GM23338 (cell line): ENCODE data around the gene SMIM21. TPM values are rescaled to one million over a fixed set of nuclear protein-coding genes. Genes with fewer than 3 reads are reported as not detected.

Source experiments
- ATAC-seq: fragments of 200-7000 bp; cut with Tn5 transposase; 3 replicates; pipeline ENCODE4 v1.9.1; 2020
- DNase-seq: peaks from one replicate; pipeline ENCODE4 v3.0.0-alpha.2; 2015; ENCODE audit warnings: low spot score
- H2AFZ ChIP-seq: fragments of 200-600 bp; sonication (generic); 2 replicates; pipeline ENCODE4 v1.8.0; 2016; ENCODE audit warnings: antibody characterized with exemption, mild to moderate bottlenecking, moderate library complexity
- H3F3A ChIP-seq: fragments of 200-600 bp; sonication (generic); replicated peaks from 2 replicates; pipeline ENCODE4 v1.8.0; 2017; ENCODE audit warnings: antibody characterized with exemption, mixed run types, low read depth
- H3K27ac ChIP-seq: fragments of 200-600 bp; sonication (generic); 2 replicates; pipeline ENCODE4 v1.6.1; 2016; ENCODE audit warnings: low read depth
- H3K27me3 ChIP-seq: fragments of 200-600 bp; sonication (generic); 2 replicates; pipeline ENCODE4 v1.8.0; 2016; ENCODE audit warnings: mild to moderate bottlenecking, mixed run types, moderate library complexity; ENCODE audit not compliant: insufficient read depth
- H3K36me3 ChIP-seq: fragments of 200-600 bp; sonication (generic); 2 replicates; pipeline ENCODE4 v1.8.0; 2016; ENCODE audit warnings: mild to moderate bottlenecking; ENCODE audit not compliant: insufficient read depth
- H3K4me1 ChIP-seq: fragments of 200-600 bp; sonication (generic); 2 replicates; pipeline ENCODE4 v1.8.0; 2016; ENCODE audit warnings: mild to moderate bottlenecking, moderate library complexity; ENCODE audit not compliant: insufficient read depth
- H3K4me2 ChIP-seq: fragments of 200-600 bp; sonication (generic); 2 replicates; pipeline ENCODE4 v1.7.1; 2017; ENCODE audit warnings: mixed run types
- H3K4me3 ChIP-seq: fragments of 200-600 bp; sonication (generic); 2 replicates; pipeline ENCODE4 v1.6.1; 2016; ENCODE audit warnings: mixed run types
- H3K79me2 ChIP-seq: fragments of 200-600 bp; sonication (generic); replicated peaks from 2 replicates; pipeline ENCODE4 v1.8.0; 2017; ENCODE audit warnings: mild to moderate bottlenecking; ENCODE audit not compliant: insufficient read depth
- H3K9me2 ChIP-seq: fragments of 200-600 bp; sonication (generic); 2 replicates; pipeline ENCODE4 v1.8.0; 2017; ENCODE audit not compliant: insufficient read depth
- H4K20me1 ChIP-seq: fragments of 200-600 bp; sonication (generic); replicated peaks from 2 replicates; pipeline ENCODE4 v1.8.0; 2017; ENCODE audit warnings: mild to moderate bottlenecking; ENCODE audit not compliant: insufficient read depth
- H3K27ac Mint-ChIP-seq: 2 replicates; pipeline ENCODE4 v1.8.0; 2020; ENCODE audit warnings: inconsistent platforms, mild to moderate bottlenecking, moderate library complexity, mixed read lengths
- H3K27me3 Mint-ChIP-seq: 3 replicates; pipeline ENCODE4 v1.8.0; 2022; ENCODE audit warnings: low read depth, mild to moderate bottlenecking, moderate library complexity, mixed read lengths, inconsistent platforms; ENCODE audit not compliant: insufficient read depth, poor library complexity
- H3K36me3 Mint-ChIP-seq: 3 replicates; pipeline ENCODE4 v1.8.0; 2021; ENCODE audit warnings: low read depth, mild to moderate bottlenecking, inconsistent platforms, moderate library complexity, mixed read lengths
- H3K4me1 Mint-ChIP-seq: 3 replicates; pipeline ENCODE4 v1.8.0; 2020; ENCODE audit warnings: mild to moderate bottlenecking, inconsistent platforms, mixed read lengths
- H3K4me3 Mint-ChIP-seq: 3 replicates; pipeline ENCODE4 v1.8.0; 2021; ENCODE audit warnings: moderate library complexity, mild to moderate bottlenecking, inconsistent platforms, mixed read lengths
- H3K9me3 Mint-ChIP-seq: 3 replicates; pipeline ENCODE4 v1.8.0; 2020; ENCODE audit warnings: moderate library complexity, mild to moderate bottlenecking, inconsistent platforms, mixed read lengths
- CREB1 ChIP-seq: fragments of 250-450 bp; sonication (Bioruptor Pico); IDR thresholded peaks from 2 replicates; pipeline ENCODE4 v1.5.0; 2020; ENCODE audit warnings: low read depth, mild to moderate bottlenecking, moderate library complexity
- EZH2 ChIP-seq: fragments of 200-600 bp; sonication (generic); IDR thresholded peaks from one replicate; pipeline ENCODE4 v1.8.0; 2017; ENCODE audit warnings: antibody characterized with exemption, mild to moderate bottlenecking, low read depth; ENCODE audit not compliant: unreplicated experiment
- JUNB ChIP-seq: IDR thresholded peaks from one replicate; pipeline ENCODE4 v1.6.1; 2016; ENCODE audit warnings: antibody characterized with exemption; ENCODE audit not compliant: unreplicated experiment
- POLR2AphosphoS5 ChIP-seq: IDR thresholded peaks from 2 replicates; pipeline ENCODE4 v1.6.1; 2016; ENCODE audit warnings: antibody characterized with exemption, low read depth
- ZNF114 ChIP-seq: fragments of 250-450 bp; sonication (Bioruptor Pico); IDR thresholded peaks from 2 replicates; pipeline ENCODE4 v1.5.0; 2020; ENCODE audit warnings: mild to moderate bottlenecking, moderate library complexity
- ZNF462 ChIP-seq: fragments of 250-450 bp; sonication (Bioruptor Pico); IDR thresholded peaks from 2 replicates; pipeline ENCODE4 v1.5.0; 2020; ENCODE audit warnings: mild to moderate bottlenecking, moderate library complexity
- polyA plus RNA-seq: library from polyadenylated mRNA; unstranded; fragments of >200 nt; fragmentation: Nextera tagmentation; extraction: Ambion mirVana; gene quantifications from 2 replicates; pipeline ENCODE4 v1.2.1, GENCODE V29; 2016
- total RNA-seq: library from RNA; depleted of rRNA; stranded (reverse); fragments of >200 nt; shearing (Covaris generic); gene quantifications from 2 replicates; pipeline ENCODE4 v1.2.3, GENCODE V29; 2014
- TF ChIP-seq, protein P1 (sequence below): IDR thresholded peaks from one replicate; pipeline ENCODE4 v1.6.1; 2018; ENCODE audit warnings: antibody characterized with exemption; ENCODE audit not compliant: unreplicated experiment
- TF ChIP-seq, protein P2 (sequence below), 2 experiments: fragments of 200-600 bp in 1 of 2; sonication (generic) in 1 of 2; conservative IDR thresholded peaks; 2 replicates each; pipeline versions ENCODE4 v1.5.1 to v1.6.1; 2016 to 2017; ENCODE audit warnings: antibody characterized with exemption in 2 of 2, low read depth in 2 of 2, mild to moderate bottlenecking in 2 of 2, moderate library complexity in 1 of 2

SMIM21 gene
- total and polyA plus RNA-seq, 2 experiments from 2014 or later: not detected

- peaks cover 11% of the 10 kb centered on the region; the same call in 2 of the 3 replicates for H3K4me1 Mint-ChIP-seq
- Histone ChIP-seq H4K20me1 (no peaks in the 10 kb centered on the region), H3F3A (no peaks in the 10 kb centered on the region), H2AFZ (no peak overlapping the region), H3K4me3 (no peak overlapping the region), H3K27me3 (no peaks in the 10 kb centered on the region), H3K4me1 (peaks cover 9% of the 10 kb centered on the region; the same call in 1 of the 2 replicates), H3K36me3 (no peaks in the 10 kb centered on the region), H3K79me2 (no peaks in the 10 kb centered on the region), H3K27ac (no peak overlapping the region), H3K9me2 (no peaks in the 10 kb centered on the region), H3K4me2 (no peak overlapping the region)
- H3K4me3 Mint-ChIP-seq: no peak overlapping the region
- no peaks in the 10 kb centered on the region for H3K9me3 Mint-ChIP-seq
- H3K27ac Mint-ChIP-seq: no peak overlapping the region
- no peaks in the 10 kb centered on the region for H3K36me3 Mint-ChIP-seq
- TF ChIP-seq EZH2 (no peak), POLR2AphosphoS5 (no peak), JUNB (no peak)
- ATAC-seq (no peak), DNase-seq (no peak)
- no peaks in the 10 kb centered on the region for H3K27me3 Mint-ChIP-seq
Measured at GRCh38 chr18:75474332-75474731, 46.8 kb upstream of the SMIM21 start.

DNA sequence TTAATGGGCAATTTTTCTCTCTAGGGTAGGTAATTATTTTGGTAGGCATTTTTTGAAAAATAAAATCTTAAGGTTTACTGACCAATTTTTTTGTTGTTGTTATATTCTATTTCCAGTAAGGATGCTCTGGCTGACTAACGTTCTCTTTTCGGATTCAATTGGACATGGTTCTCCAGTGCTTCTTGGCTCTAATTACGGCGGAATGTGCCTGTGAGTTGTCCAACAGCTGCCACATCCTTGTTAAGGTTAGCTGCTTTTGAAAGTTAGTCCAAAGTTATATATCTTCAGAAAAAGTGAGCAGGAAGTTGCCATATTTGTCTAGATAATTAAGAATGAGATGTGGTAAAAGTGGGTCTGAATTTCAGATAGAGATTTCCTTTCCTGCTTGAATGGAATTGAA, 45.8 kb upstream of the SMIM21 start:
- DNase-seq: no peak
- no peaks in the 10 kb centered on the region for H3K79me2 ChIP-seq
- H3K36me3 ChIP-seq: no peaks in the 10 kb centered on the region
- H3K9me2 ChIP-seq: no peaks in the 10 kb centered on the region
- no peaks in the 10 kb centered on the region for H3K27me3 Mint-ChIP-seq
- H3K4me1 Mint-ChIP-seq: peaks cover 9% of the 10 kb centered on the region; the same call in 2 of the 3 replicates
- no peaks in the 10 kb centered on the region for H3K36me3 Mint-ChIP-seq
- H4K20me1 ChIP-seq: no peaks in the 10 kb centered on the region
- no peaks in the 10 kb centered on the region for H3F3A ChIP-seq
- no peak overlapping the region for H2AFZ ChIP-seq
- no peaks in the 10 kb centered on the region for H3K27me3 ChIP-seq
- no peak overlapping the region for H3K27ac Mint-ChIP-seq
- no peak for ATAC-seq
- H3K4me3 ChIP-seq: no peak overlapping the region
- H3K4me3 Mint-ChIP-seq: no peak overlapping the region
- peaks cover 9% of the 10 kb centered on the region; the same call in 1 of the 2 replicates for H3K4me1 ChIP-seq
- no peaks in the 10 kb centered on the region for H3K9me3 Mint-ChIP-seq
- no peak overlapping the region for H3K27ac ChIP-seq
- no peak overlapping the region for H3K4me2 ChIP-seq
- TF ChIP-seq JUNB: no peak
- TF ChIP-seq, protein P1, sequence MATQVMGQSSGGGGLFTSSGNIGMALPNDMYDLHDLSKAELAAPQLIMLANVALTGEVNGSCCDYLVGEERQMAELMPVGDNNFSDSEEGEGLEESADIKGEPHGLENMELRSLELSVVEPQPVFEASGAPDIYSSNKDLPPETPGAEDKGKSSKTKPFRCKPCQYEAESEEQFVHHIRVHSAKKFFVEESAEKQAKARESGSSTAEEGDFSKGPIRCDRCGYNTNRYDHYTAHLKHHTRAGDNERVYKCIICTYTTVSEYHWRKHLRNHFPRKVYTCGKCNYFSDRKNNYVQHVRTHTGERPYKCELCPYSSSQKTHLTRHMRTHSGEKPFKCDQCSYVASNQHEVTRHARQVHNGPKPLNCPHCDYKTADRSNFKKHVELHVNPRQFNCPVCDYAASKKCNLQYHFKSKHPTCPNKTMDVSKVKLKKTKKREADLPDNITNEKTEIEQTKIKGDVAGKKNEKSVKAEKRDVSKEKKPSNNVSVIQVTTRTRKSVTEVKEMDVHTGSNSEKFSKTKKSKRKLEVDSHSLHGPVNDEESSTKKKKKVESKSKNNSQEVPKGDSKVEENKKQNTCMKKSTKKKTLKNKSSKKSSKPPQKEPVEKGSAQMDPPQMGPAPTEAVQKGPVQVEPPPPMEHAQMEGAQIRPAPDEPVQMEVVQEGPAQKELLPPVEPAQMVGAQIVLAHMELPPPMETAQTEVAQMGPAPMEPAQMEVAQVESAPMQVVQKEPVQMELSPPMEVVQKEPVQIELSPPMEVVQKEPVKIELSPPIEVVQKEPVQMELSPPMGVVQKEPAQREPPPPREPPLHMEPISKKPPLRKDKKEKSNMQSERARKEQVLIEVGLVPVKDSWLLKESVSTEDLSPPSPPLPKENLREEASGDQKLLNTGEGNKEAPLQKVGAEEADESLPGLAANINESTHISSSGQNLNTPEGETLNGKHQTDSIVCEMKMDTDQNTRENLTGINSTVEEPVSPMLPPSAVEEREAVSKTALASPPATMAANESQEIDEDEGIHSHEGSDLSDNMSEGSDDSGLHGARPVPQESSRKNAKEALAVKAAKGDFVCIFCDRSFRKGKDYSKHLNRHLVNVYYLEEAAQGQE: no peak
- TF ChIP-seq EZH2: no peak
- no peak for TF ChIP-seq ZNF114 (CRISPR knock-in tag)
- TF ChIP-seq CREB1 (CRISPR knock-in tag): no peak
- TF ChIP-seq POLR2AphosphoS5: no peak
- TF ChIP-seq ZNF462: no peak
- TF ChIP-seq, protein P2, sequence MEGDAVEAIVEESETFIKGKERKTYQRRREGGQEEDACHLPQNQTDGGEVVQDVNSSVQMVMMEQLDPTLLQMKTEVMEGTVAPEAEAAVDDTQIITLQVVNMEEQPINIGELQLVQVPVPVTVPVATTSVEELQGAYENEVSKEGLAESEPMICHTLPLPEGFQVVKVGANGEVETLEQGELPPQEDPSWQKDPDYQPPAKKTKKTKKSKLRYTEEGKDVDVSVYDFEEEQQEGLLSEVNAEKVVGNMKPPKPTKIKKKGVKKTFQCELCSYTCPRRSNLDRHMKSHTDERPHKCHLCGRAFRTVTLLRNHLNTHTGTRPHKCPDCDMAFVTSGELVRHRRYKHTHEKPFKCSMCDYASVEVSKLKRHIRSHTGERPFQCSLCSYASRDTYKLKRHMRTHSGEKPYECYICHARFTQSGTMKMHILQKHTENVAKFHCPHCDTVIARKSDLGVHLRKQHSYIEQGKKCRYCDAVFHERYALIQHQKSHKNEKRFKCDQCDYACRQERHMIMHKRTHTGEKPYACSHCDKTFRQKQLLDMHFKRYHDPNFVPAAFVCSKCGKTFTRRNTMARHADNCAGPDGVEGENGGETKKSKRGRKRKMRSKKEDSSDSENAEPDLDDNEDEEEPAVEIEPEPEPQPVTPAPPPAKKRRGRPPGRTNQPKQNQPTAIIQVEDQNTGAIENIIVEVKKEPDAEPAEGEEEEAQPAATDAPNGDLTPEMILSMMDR (conservative IDR thresholded peaks at IDR 0.05; ENCODE audit: low read depth in 2 of 2): no peak
